GM19467 (cell line): ENCODE measurements around the gene CEP85L.

Experiments used
- ATAC-seq: cut with Tn5 transposase; IDR thresholded peaks from one replicate; pipeline ENCODE4 v1.9.1; 2021; ENCODE audit warnings: mild to moderate bottlenecking, moderate library complexity; ENCODE audit not compliant: unreplicated experiment

The CEP85L gene

DNA sequence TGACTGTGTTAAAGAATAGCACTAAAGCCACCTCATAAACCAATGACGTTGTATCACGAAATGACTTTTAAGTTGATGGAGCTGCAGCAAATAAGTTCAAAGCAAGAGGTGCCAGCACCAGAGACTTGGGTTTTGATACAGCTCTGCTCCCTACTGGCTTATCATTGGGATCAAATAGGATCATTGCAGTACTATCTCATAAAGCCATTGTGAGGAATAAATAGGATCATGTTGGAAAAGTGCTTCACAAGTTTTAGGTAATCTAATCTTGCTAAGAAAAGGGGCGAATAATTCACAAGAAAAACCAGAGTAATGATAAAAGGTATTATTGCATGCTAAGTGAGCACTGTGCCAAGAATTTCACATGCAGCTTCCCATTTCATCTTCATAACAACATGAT, 10.4 kb upstream of the CEP85L start:
- no peak for ATAC-seq

DNA sequence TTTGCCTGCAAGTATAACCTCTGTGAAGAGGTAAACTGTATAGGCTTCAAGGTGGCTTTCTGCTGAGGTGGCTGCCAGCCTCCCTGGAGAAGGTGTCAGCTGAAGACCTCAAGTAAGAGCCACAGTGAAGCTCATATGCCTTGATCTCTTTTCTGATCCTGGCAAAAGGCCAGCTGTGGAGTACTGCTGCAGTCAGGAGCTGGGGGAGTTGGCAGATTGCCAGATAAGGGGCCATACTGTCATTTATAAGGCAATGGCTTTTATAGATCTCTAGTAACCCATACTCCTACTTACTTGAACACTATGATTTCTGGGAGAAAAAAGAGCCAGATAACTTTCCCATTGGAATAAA, 8.8 kb upstream of the CEP85L start:
- no peak for ATAC-seq

DNA sequence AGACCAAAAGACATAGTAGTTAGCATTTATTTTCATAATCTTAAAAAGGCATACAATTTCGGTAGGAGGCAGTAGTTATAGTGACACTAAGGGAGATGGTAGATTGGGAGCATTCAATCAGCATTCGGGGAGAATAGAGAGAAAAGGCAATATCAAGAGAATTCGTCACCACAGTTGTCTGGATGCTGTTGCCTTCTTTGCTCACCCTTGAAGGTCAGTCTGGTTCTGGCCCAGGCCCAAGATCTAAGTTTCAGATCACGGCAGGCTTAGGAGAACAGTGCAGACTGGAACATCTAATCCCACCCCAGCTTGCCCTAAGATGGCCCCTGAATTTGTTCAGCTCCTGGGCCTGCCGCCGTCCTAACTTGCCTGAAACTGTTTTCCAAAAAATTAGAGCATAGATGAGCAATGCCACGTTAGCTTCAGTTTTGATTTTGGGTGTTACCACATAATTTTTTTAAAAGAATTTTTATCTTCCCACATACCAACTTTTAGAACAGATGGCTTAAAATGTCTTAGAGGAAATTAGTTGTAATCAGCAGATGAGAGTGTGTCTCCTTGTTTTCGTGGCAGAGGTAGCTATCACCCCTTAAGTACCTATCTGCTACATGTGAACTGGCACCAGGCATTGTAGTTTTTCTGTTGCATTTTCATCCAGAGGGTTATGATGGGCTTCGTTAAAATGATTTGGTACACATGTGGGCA, 8.3 kb upstream of the CEP85L start:
- ATAC-seq, result no peak

DNA sequence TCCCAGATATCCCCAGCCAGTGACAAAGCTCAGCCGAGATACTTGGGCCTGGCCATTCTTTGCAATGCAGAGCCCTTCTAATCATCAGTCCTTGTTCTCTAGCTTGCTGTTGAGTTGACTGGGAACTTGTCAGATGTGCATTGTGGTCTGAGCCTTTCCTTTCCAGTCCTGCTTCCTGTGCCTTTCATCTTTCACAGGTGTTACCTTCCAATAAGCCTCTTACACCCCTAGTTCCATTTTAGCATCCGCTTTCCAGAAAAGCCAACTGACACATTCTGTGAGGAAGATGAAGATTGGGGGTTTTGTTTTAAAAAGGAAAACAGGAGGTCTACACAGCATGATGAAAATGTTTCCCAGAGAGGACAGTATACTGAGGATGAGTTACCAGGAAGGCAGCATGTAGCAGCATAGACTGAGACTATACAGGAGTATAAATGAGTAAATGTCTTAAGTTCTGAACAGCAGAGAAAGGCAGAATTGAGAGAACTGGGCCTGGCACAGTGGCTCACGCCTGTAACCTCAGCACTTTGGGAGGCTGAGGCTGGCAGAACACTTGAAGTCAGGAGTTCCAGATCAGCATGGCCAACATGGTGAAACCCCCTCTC, 5.6 kb upstream of the CEP85L start:
- ATAC-seq, result no peak

DNA sequence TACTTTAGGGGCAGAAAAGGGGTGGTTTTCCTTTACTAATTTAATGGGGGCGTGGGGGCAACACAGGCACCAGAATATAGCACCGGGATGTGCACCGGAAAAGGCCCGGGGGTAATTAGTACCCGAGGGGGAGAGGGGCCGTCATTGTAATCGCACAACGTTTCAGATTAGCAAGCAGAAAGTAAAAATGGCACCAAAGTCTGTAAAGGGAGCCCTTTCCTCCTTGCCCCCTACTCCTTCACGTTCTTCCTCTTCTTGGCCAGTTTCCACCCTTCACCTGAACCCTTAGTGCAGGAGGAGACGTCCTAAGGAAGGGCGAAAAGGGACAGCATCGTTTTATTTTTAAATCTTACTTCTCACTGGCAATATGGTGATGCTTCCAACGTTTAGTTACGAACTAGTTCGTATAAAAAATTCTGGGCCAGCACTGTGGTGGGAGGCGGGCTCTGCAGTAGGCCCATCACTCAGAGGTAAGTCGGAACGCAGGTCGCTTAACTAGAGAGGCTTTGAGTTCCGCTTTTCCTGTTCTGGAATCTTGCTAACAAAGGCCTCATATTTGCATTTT, 742 bp upstream of the CEP85L start:
- no peak for ATAC-seq

DNA sequence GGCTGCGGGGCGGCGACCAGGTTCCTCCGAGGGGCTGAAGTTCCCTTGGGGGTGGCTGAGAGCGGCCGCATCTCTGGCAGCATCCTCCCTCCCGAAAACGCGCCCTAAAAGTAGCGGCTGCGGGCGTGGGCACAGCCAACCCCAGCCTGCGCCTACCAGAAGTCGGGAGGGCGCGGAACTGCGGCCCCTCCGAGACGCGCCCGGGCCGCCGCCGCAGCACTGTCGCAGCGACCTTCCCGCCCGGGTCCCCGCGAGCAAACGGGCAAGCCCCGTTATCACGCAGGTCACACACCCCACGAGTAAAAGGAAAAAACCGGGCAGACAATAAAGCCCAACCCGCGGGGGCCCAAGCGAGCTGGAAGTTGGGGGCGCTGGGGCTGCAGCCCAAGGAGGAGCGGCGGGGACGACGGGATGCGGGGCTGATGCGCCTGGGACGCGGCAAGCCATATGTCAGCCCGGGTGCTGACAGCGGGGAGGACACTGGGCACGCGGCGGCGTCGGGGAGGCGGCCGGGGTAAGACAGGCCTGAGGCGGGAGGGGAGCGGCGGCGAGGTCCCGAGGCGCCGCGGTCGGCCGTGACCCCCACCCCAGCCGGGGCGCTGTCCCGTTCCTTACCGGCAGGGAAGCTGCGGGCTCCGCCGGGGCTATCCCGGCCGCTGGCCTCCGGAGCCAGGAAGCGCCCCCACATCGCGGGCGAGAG, 659 bp downstream of the CEP85L start:
- ATAC-seq, result peak; percentile 30

DNA sequence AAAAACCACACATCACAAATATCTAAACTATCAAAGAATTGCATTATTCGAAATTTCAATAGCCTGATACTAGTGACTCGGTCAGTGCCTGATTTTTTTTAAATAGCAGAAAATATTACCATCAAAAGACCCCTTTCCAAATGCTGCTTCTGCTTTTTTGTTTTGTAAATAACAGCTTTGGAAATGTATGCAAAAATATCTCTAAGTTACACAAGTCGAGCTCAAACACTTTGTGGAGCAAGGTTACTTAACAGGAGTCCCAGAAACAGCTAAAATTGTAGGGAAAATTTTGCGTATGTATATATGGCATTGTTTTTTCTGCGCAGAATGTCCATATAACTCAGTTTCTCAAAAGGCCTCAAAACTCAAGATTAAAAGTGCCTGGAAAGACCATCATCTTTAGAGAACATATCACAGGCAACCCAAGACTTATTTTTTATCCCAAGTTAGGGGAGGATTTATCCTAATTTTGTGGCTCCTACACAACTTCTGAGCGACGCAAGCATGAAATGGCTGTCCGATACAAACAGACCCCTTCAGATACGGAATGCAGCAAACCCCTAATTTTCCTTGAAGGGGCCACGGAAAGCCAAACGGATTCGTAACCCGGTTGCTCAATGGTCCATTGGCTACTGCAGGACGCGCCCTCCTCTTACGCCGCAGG, 1.3 kb downstream of the CEP85L start:
- ATAC-seq, result no peak

DNA sequence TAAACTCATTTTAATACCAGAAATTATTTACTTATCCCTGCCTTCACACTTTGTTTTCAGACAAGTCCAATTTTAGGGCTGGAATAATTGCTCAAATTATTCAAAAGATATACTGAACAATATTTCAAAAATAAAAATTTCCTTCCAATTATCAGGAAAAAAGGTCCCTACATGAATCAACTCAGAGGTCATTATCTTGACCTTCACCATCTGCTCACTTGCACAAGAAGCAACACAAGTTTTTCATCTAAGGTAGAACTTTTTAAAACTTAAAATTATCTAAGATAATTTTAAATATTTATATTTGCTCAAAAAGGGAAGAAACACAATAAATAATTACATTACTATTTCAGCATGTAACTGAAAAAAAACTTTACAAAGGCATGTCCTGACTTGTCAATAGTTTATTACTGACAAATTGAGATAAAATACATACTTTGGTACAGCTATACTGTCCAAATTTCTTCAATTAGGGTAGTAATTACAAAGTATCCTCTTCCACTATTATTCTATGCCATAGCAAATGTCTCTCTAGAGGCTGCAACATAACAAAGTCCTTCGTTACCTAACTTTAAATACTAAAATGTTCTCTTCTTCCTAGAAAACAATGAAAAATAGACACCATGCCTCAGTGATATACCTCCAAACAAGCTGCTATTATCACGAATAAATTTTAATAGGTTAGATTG, 2.4 kb downstream of the CEP85L start:
- ATAC-seq, result no peak

DNA sequence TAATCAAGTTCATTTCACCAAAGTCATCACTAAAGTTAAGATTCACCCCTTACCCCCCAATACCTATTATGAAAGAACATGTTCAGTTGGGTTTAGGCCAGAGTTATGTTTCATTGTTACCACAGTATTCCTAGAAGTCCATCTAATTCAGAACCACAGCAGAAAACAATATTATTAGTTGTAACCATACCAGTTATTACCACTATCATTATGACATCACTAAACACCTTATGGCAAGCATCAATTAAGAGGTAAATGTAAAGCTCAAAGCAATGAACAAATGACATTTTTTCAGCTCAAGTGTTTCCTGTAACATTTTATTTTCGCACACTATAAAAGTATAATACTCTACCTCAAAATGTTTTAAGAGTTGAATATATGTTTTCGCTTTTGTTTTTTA, 4.4 kb downstream of the CEP85L start:
- ATAC-seq, result no peak

DNA sequence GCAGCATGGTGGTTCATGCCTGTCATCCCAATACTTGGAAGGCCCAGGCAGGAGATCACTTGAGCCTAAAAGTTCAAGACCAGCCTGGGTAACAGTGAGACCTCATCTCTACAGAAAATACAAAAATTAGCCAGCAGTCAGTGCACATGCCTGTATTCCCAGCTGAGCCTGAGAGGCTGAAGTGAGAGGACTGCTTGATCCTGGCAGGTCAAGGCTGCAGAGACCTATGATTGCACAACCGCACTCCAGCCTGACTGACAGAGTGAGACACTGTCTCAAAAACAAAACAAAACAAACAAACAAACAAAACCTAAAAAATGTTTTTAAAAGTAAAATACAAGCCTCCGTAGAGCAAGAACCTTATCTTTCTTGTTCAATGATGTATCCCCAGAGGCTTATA, 6.0 kb downstream of the CEP85L start:
- ATAC-seq, result no peak

DNA sequence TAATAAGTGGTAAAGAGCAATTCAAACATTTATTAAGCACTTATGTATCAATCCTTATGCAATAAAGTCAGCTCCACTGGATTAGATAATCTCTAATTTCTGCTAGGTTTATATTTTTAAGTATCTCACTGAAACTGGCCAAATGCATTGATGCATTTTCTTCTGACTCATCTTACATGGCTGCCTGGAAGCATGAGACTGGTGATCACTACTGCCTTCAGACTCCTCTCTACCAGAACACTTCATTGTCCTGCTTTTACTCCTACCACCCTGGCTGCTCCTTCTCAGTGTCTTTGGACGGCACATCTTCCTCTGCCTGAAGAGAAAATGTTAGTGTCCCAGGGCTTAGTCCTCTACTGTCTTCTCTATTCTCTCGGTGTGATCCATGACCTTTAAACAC, 7.4 kb downstream of the CEP85L start:
- no peak for ATAC-seq

DNA sequence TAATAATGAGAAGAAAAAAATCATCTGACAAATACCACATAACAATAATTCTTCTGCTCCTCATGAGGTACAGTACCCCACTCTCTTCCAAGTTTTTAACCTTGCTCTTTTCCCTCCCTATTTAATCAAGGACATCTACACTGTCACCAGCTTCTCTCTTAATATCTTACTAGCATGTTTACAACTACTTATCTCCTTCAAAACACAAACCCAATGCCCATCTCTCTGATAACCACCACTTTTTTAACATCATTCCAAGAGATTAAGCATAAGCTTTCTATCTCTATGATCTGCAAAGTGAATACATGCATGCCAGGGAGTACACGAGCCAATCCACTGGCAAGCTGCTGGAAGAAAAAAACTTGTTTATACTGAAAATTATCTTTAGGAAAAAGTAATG, 10.3 kb downstream of the CEP85L start:
- no peak for ATAC-seq

DNA sequence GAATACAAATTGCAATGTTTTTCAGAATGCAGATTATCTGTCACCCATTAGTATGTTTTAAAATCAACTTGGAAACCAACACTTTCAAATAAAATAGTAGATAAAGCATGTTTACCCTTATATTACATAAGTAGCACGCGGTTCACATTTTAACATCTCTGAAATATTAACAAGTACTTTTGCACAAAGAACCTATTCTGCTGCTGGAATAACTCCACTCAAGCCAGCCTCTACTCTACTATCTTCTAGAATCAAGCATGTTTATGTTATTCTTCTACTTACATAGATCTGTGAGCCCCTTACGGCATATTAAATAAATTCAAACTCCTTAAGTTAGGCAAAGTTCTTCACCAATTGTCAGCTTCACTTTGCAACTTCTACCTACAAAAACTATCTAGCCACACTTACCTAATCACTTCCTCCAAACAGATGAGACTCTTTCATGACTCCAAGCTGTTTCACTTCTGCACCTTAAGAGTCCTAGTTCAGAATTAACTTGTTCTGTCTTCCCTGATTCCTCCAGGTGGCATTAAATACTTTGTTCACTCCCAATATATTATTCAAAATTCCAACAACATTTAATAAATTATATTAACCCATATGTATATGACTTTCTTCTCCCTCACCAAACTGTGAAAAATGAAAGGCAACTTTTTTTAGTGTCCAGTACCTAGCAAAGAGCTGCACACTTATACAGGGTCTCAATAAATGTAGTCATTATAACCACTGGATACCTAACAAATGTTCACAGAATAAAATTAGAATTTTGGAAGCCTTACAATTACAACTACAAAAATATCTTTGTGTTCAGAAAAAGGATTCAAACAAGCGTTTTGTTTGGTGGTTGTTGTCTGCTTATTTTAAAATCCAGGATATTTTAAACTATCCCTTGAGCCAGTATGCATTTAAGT, 12.1 kb downstream of the CEP85L start:
- peak; percentile 77 for ATAC-seq

DNA sequence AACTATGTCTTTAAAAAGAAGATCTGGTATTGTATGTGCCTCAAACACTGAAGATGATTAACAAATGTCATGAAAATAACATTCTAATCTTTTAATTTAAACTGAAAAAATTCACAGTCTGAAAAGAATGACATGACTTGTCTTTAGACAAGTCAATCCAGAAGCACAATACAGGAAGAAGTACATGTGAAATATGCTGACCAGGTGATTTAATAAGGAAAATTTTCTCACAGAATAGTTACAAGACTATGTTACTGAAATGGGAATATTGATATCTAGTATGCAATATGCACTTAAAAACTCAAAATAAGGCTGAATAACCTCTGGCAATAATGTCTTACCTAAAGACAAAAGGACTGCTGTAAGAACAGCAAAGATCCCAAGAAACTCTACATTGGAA, 13.1 kb downstream of the CEP85L start:
- ATAC-seq, result no peak

DNA sequence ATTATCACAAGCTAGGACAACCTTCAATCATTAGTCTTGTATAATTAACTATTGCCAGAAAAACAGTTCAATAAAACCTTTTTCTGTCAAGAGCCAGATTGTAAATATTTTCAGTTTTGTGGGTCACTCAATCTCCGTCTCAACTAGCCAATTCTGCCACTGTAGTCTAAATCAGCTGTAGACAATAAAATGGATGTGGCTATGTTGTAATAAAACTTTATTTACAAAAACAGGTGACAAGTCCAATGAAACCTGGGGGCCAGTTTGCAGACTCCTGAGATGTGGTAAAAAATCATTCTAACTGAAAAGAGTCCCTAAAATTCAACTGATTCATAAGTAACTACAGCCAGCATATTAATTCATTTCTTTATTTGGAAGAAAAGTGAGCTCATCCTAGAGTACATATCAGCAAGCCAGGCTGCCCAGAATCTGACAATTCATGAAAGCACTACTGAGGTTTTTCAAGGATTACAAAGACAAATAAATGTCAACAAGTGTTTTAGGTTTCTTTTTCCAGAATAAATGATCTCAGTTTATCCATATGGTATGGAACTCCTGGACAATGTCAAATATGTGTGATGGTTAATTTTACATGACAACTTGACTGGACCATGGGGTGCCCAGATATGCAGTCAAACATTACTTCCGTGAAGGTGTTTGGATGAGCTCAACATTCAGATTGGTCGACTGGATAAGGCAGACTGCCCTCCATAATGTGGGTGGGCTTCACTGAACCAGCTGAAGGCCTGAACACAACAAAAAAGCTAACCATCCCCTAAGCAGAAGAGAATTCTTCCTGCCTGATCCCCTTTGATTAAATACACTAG, 15.3 kb downstream of the CEP85L start:
- no peak for ATAC-seq

DNA sequence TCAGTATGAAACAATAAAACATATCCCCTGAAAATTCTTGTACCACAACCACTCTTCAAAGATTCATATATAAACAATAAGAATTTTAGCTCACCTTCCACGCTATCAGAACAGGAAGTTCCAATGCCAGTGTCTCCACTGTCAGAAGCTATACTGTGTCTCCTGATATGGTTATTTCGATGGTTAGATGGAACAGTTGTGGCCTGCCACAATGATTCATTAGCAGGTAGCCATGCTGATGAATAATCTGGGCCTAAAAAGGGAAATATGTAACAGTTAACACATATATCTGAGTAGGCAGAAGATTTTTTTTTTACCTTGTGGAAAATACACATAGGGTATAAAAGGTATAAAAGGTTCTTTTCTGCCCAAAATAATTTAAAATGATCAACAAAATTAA, 19.0 kb downstream of the CEP85L start:
- ATAC-seq, result no peak

DNA sequence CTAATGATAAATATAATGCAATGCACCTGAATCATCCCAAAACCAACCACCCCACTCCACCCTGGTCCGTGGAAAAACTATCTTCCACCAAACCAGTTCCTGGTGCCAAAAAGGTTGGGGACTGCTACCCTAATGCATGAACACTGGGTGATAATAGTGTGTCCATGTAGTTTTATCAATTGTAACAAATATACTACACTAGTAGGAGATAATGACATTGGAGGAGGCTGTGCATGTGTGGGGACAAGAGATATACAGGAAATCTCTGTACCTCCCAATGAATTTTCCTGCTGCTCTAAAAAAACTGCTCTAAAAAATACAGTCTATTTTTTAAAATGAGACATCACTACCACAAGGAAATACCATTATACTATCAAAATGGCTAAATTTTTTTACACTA, 20.5 kb downstream of the CEP85L start:
- ATAC-seq, result no peak

DNA sequence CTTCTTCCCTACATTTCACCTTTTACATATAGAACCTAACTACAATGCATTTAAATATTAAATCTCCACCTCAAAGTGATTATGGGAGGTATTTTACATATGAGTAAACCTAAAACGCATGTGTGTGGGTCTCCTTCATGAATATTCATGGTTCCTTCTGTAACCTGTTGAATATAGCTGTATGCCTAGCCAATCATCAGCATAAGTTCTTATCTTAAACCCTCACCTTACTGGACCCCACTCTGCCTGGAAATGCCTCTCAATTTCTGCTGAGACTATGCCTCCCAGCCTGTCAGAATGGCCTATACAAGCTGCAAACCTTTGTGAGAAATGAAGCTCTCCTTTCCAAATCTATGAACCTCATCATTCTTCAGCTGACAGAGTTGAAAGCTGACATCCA, 21.3 kb downstream of the CEP85L start:
- ATAC-seq, result no peak

DNA sequence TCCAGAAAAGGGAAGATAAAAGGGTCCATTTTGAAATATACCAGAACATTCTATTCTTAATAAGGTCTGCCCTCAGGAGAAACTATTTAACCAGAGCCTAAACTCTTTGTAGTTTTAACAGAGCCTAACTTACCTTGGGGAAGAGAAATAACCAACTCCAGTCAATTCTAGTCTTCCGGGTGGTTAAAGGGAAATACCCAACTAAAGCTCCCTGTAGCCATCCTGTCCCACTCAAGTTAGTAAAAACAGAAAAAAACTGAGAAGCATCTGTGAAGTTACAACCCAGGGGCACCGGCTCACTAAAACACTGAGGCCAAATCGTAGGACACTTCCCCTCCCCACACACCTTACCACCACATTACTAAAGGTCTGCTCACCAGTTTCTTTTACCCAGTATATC, 23.7 kb downstream of the CEP85L start:
- ATAC-seq, result no peak
